ENCODE results near the gene RPL23. TPM values are rescaled to one million over a fixed set of nuclear protein-coding genes. Genes with fewer than 3 reads are reported as not detected.
A peak's percentile ranks its signal among the peaks of the same experiment; 100 is the strongest.

RPL23 gene
- total RNA-seq, 2 experiments from 2014 or later = 1,289 to 1,766 TPM

DNA sequence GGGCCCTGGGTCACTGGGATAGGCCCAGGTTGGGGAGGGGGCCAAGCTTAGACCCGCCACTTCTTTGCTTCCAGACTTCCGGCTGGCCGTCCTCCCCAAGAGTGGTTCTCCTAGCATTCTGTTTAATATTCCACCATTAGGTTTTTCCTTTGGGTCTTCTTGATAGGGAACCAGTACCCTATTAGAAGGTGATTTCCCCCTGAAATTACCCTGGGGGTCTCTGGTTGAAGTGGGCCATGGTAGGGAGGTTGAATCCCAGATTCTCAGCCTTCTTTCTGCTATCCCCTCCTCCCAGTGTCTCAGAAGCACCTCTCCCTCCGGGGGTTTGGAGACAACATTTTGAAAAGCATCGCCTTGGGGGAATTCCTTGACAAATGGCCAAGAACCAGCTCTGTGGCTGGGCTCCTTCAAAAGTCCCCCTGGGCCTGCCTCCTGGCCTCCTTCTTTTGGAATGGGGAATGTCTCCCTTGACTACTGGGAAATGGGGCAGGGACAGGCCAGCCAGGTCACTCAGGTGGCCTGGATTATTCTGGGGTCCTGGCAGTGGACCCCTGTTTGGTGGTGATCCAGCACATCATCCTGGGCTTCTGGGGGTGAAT is 22.1 kb upstream of the RPL23 start:
- Histone ChIP-seq H3K36me3 (ENCODE audit: insufficient read depth, low read length) (peaks cover 54% of the 10 kb centered on the region), H3K79me2 (ENCODE audit: insufficient read depth, low read depth, low read length) (peaks cover 90% of the 10 kb centered on the region), H3K9me2 (ENCODE audit: insufficient read depth, low read length) (no peaks in the 10 kb centered on the region), H3K27ac (ENCODE audit: low read depth, low read length, poor library complexity, severe bottlenecking) (peak overlapping the region; percentile 32), H3K9me3 (ENCODE audit: low read length) (no peaks in the 10 kb centered on the region), H2AFZ (ENCODE audit: low read length) (no peak overlapping the region), H3K4me3 (ENCODE audit: low read depth, low read length, poor library complexity, severe bottlenecking) (peak overlapping the region; percentile 5), H4K20me1 (ENCODE audit: insufficient read depth, low read length) (peaks cover 16% of the 10 kb centered on the region; the same call in 1 of the 2 replicates), H3K4me1 (ENCODE audit: insufficient read depth, low read length, poor library complexity, severe bottlenecking) (peaks cover 88% of the 10 kb centered on the region), H3K4me2 (ENCODE audit: low read length) (peak overlapping the region; percentile 53)
- intact Hi-C loops (cut with micrococcal nuclease; ENCODE audit: unreplicated experiment) = loop anchor here (10.0 kb wide), 1 partner anchor 59 kb away; no protein-coding TSS in a partner anchor
- ChIA-PET POLR2A (no interaction called here), CTCF (ENCODE audit: unreplicated experiment) (no interaction called here)
- no TSS peak for BruUV-seq (replicated peaks)
- no peak for DNase-seq (ENCODE audit: low spot score)
- TF ChIP-seq EZH2phosphoT487 (IDR thresholded peaks at IDR 0.05; ENCODE audit: borderline replicate concordance, low read depth, low read length) (no peak), CTCF (conservative IDR thresholded peaks at IDR 0.05; ENCODE audit: low read length) (no peak)

GRCh38 chr17:38874505-38875400 is 21.2 kb upstream of the RPL23 start:
- H3K36me3 ChIP-seq (ENCODE audit: insufficient read depth, low read length) = peaks cover 46% of the 10 kb centered on the region
- CTCF ChIA-PET (ENCODE audit: unreplicated experiment) = no interaction called here

More at GRCh38 chr17:38874505-38875400, 21.2 kb upstream of the RPL23 start:
- DNase-seq (ENCODE audit: low spot score) = no peak
- Histone ChIP-seq H2AFZ (ENCODE audit: low read length) (no peak overlapping the region), H3K9me3 (ENCODE audit: low read length) (no peaks in the 10 kb centered on the region), H3K79me2 (ENCODE audit: insufficient read depth, low read depth, low read length) (peaks cover 87% of the 10 kb centered on the region), H3K4me2 (ENCODE audit: low read length) (peak overlapping the region; percentile 53), H3K9me2 (ENCODE audit: insufficient read depth, low read length) (no peaks in the 10 kb centered on the region), H4K20me1 (ENCODE audit: insufficient read depth, low read length) (peaks cover 16% of the 10 kb centered on the region; the same call in 1 of the 2 replicates), H3K4me1 (ENCODE audit: insufficient read depth, low read length, poor library complexity, severe bottlenecking) (peaks cover 80% of the 10 kb centered on the region), H3K27ac (ENCODE audit: low read depth, low read length, poor library complexity, severe bottlenecking) (peak overlapping the region; percentile 32), H3K4me3 (ENCODE audit: low read depth, low read length, poor library complexity, severe bottlenecking) (peak overlapping the region; percentile 5)
- intact Hi-C loops (cut with micrococcal nuclease; ENCODE audit: unreplicated experiment) = loop anchor here (10.0 kb wide), 1 partner anchor 60 kb away; no protein-coding TSS in a partner anchor
- POLR2A ChIA-PET = no interaction called here
- no TSS peak for BruUV-seq (replicated peaks)
- TF ChIP-seq CTCF (conservative IDR thresholded peaks at IDR 0.05; ENCODE audit: low read length) (no peak), EZH2phosphoT487 (IDR thresholded peaks at IDR 0.05; ENCODE audit: borderline replicate concordance, low read depth, low read length) (no peak)
